GM23248 (cell line): ENCODE measurements around the gene PACS1.

Source experiments
- EZH2 ChIP-seq: fragments of 200-600 bp; sonication (generic); IDR thresholded peaks from 2 replicates; pipeline ENCODE4 v1.6.1; 2018; ENCODE audit warnings: antibody characterized with exemption, mild to moderate bottlenecking; ENCODE audit not compliant: insufficient read depth, poor library complexity, severe bottlenecking
- EZH2phosphoT487 ChIP-seq: fragments of 200-600 bp; sonication (generic); IDR thresholded peaks from 2 replicates; pipeline ENCODE4 v1.6.1; 2018; ENCODE audit warnings: antibody characterized with exemption, moderate library complexity, mild to moderate bottlenecking, low read depth; ENCODE audit not compliant: insufficient read depth

GRCh38 chr11:66150140-66150539 is 80.1 kb downstream of the PACS1 start:
- TF ChIP-seq EZH2, result no peak
- no peak for TF ChIP-seq EZH2phosphoT487
